NCI-H187 treated with DMSO at 0.1 percent for 48 hours (cell line): ENCODE results near the gene CHADL.
A peak's percentile ranks its signal among the peaks of the same experiment; 100 is the strongest.

Source experiments
- DNase-seq: peaks from one replicate; lab custom pipeline; 2025; lab: John Stamatoyannopoulos, UW

Gene CHADL

GRCh38 chr22:41230401-41230785 lies 10.3 kb downstream of the CHADL start:
- DNase-seq, result no peak

GRCh38 chr22:41229730-41230400 lies 10.9 kb downstream of the CHADL start:
- no peak for DNase-seq

GRCh38 chr22:41229215-41229614 lies 11.5 kb downstream of the CHADL start:
- no peak for DNase-seq

GRCh38 chr22:41226723-41227655 lies 13.7 kb downstream of the CHADL start:
- DNase-seq, result no peak

GRCh38 chr22:41223535-41223934 lies 17.2 kb downstream of the CHADL start:
- no peak for DNase-seq

- DNase-seq, result no peak
These were observed 17.8 kb downstream of the CHADL start for GRCh38 chr22:41222846-41223507.

GRCh38 chr22:41217553-41218157 lies 23.1 kb downstream of the CHADL start:
- peak; percentile 17 for DNase-seq

GRCh38 chr22:41216984-41217383 lies 23.7 kb downstream of the CHADL start:
- no peak for DNase-seq

GRCh38 chr22:41215926-41216325 lies 24.8 kb downstream of the CHADL start:
- DNase-seq, result no peak

GRCh38 chr22:41215409-41215808 lies 25.3 kb downstream of the CHADL start:
- no peak for DNase-seq

GRCh38 chr22:41206719-41207118 lies 34.0 kb downstream of the CHADL start:
- no peak for DNase-seq

GRCh38 chr22:41204992-41205900 lies 35.5 kb downstream of the CHADL start, which contains the start of gene L3MBTL2:
TSS of gene L3MBTL2 (plus strand) at chr22:41205312. CDS start at chr22:41205363, 51 bp downstream.
- DNase-seq, result peak; percentile 15

GRCh38 chr22:41204066-41204465 lies 36.7 kb downstream of the CHADL start:
- no peak for DNase-seq

- DNase-seq, result no peak
These were observed 37.6 kb downstream of the CHADL start for GRCh38 chr22:41203118-41203517.

GRCh38 chr22:41201141-41201540 lies 39.6 kb downstream of the CHADL start:
- no peak for DNase-seq

- DNase-seq, result no peak
These were observed 42.6 kb downstream of the CHADL start for GRCh38 chr22:41198027-41198580.

GRCh38 chr22:41197038-41197972 lies 43.4 kb downstream of the CHADL start:
- DNase-seq, result no peak

- DNase-seq, result no peak
These were observed 46.9 kb downstream of the CHADL start for GRCh38 chr22:41193829-41194228.

- no peak for DNase-seq
These were observed 49.3 kb downstream of the CHADL start for GRCh38 chr22:41191467-41191866.

GRCh38 chr22:41184679-41185078 lies 56.1 kb downstream of the CHADL start:
- no peak for DNase-seq
